UCSD-AML1 (cell line): Measurements from ENCODE around the gene TNRC6A.
A peak's percentile ranks its signal among the peaks of the same experiment; 100 is the strongest.
"Not testable (repeated sequence)": the region's sequence is repeated elsewhere in the genome, so short reads cannot be mapped to it uniquely, and the experiment has no call there.

ENCODE experiments used
- DNase-seq: peaks from one replicate; lab custom pipeline; 2025; ENCODE audit not compliant: unreplicated experiment; lab: John Stamatoyannopoulos, UW

Gene TNRC6A

GRCh38 chr16:24723663-24724062 is 5.8 kb upstream of the TNRC6A start:
- no peak for DNase-seq

DNA sequence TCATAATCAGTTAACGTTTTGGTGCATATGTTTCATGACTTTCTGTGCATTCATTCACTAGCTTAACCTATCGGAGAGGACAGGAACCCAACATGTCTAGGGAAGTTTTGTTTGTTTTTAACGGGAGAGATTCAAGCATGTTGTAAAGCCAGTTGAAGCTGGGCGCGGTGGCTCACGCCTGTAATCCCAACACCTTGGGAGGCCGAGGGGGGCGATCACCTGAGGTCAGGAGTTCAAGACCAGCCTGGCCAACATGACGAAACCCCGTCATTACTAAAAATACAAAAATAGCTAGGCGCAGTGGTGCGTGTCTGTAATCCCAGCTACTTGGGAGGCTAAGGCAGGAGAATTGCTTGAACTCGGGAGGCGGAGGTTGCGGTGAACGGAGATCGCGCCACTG is 1.4 kb upstream of the TNRC6A start:
- DNase-seq, result no peak

GRCh38 chr16:24728891-24729242 is 584 bp upstream of the TNRC6A start:
- DNase-seq, result no peak

- peak; percentile 35 for DNase-seq
Observed at GRCh38 chr16:24729951-24730815, 732 bp downstream of the TNRC6A start.

DNA sequence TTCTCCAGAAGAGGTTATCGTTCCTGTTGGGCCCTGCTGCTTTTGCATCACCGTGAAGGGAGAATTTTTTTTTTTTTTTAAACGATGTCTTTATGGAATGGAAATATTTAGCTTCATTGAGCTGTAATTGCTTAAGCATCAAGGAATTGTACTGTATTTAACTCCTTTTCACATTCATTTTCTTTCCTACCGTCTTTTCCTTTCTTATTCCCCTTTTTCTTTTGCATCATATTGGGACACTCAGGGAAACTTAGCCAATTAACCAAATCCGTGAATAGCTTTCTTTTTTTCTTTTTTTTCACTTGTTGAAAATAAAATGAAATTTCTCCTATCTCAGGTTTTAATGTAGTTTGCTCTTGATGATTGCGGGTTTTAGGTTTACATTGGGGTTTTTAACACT is 1.5 kb downstream of the TNRC6A start:
- DNase-seq, result no peak

DNA sequence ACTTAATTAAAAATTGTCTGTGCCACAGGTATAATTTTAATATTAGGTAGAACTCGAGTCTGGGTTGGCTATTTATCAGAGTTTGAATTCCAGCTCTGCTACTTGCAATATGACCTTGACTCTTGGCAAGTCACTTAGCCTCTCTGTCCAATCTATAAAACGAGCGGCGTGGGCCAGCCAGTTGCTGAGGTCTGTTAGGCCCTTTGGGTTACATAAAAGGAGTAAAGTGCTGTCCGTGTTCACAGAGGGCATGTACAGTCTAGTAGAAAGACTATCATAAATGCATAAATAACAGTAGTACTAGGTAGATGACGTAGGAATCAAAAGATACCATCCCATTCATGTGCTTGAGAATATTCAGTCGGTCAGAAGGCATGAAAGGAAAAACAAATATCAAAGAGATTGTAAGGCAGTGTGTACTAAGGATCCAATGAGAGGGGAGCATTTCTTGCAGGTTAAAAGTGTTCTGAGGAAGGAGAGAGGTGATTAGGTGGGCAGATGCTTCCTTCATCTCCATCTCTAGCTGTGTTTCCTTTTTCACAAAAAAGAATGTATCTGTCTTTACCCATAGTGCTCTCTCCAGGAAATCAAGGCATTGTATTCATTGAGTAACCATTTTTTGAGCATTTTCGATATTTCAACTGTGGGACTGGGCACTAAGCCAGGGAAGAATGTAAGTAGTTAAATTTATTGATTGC is 2.4 kb downstream of the TNRC6A start:
- no peak for DNase-seq

DNA sequence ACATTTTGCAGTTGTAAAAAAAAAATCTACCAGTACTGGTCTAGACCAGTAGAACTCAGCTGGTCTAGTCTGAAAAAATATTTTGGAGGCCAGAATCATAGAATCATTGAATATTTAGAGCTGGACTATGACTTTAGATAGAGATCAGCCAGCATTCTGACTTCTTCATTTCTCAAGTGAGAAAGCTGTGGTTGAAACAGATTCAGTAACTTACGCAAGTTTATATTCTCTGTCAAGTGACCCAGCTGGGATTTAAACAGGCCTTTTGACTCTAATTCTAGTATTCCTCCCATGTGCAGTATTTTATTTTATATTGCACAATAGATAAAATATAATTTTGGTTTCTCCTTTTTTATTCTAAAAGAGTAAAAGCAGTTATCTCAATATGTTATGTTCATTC is 4.9 kb downstream of the TNRC6A start:
- DNase-seq, result no peak

- DNase-seq, result no peak
Observed at GRCh38 chr16:24736758-24737157, 7.3 kb downstream of the TNRC6A start.

- no peak for DNase-seq
Observed at GRCh38 chr16:24737391-24737871, 8.0 kb downstream of the TNRC6A start.

- no peak for DNase-seq
Observed at GRCh38 chr16:24737916-24738594, 8.6 kb downstream of the TNRC6A start.

GRCh38 chr16:24738895-24739294 is 9.4 kb downstream of the TNRC6A start:
- no peak for DNase-seq

DNA sequence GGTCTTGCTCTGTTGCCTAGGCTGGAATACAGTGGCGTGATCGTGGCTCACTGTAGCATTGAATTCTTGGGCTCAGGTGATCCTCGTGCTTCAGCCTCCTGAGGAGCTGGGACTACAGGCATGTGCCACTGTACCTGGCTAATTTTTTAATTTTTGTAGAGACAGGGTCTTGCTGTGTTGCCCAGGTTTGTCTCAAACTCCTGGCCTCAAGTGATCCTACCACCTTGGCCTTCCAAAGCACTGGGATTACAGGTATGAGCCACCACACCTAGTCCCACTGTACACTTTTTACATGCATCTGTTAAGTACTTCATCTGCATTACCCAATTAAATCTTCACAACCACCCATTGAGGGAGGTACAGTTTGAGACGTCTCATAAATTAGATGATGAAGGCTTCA is 12.4 kb downstream of the TNRC6A start:
- no peak for DNase-seq

GRCh38 chr16:24742610-24743009 is 13.2 kb downstream of the TNRC6A start:
- not testable (repeated sequence) for DNase-seq

DNA sequence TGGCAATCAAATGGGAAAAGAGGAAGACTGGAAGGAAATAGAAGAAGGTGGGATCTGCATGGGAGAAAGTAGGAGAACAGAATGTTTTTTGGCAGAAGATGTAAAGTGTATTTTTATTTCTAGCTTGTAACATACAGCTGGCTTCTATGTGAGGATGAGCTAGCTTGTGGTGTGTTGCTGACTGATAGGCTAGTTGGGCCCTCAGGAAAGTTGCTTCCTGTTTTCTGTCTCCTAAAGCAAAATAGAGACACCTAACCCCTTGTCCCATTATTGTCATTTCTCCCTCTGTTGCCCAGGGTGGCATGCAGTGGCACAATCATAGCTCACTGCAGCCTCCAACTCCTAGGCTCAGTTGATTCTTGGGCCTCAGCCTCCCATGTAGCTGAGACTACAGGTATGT is 15.9 kb downstream of the TNRC6A start:
- no peak for DNase-seq

GRCh38 chr16:24745791-24746190 is 16.3 kb downstream of the TNRC6A start:
- DNase-seq, result no peak

GRCh38 chr16:24747441-24747840 is 18.0 kb downstream of the TNRC6A start:
- no peak for DNase-seq

DNA sequence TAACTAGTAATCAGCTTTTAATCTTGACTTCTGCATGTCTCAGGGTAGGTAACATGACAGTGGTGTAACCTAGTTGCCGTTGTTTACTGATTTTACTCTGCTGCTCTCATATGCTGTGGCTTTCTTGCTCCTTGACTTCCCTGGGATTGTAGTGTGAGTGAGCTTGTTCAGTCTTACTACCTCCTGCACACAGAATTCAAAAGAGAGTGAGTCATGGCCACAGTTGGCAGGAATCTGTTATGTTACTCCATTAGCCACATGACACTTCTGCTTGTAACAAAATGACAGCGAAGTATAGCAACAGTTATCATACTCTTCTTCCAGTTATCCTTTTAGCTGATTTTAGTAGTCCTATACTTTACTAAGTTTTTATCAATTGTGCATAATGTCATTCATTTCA is 18.8 kb downstream of the TNRC6A start:
- no peak for DNase-seq

GRCh38 chr16:24749310-24749709 is 19.9 kb downstream of the TNRC6A start:
- no peak for DNase-seq

GRCh38 chr16:24749872-24750271 is 20.4 kb downstream of the TNRC6A start:
- DNase-seq, result not testable (repeated sequence)

- DNase-seq, result no peak
Observed at GRCh38 chr16:24753000-24753399, 23.5 kb downstream of the TNRC6A start.

DNA sequence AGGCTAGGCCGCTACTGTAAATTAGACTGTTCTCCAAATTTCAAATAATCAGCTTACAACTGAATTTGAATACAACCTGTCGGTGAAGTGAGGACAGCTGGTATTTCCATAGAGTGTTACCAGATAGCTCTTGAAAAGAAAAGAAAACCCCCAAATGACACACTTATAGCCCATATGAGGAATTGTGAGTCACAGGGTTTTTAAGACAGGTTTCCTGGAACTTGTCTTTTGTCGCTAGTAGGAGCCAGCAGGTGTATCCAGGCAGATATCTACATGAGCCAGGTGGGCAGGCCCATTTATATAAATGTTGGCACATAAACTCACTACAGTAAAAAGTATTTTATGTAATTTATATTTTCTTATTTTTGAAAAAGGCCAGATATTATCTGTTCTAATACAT is 24.0 kb downstream of the TNRC6A start:
- DNase-seq, result no peak

- DNase-seq, result no peak
Observed at GRCh38 chr16:24754543-24754942, 25.1 kb downstream of the TNRC6A start.
